K562 (cell line): ENCODE data around the gene ATXN3. TPM values are rescaled to one million over a fixed set of nuclear protein-coding genes. Genes with fewer than 3 reads are reported as not detected.
A peak's percentile ranks its signal among the peaks of the same experiment; 100 is the strongest.

Source experiments
- CBX1 ChIP-seq: sonication (generic); IDR thresholded peaks from 2 replicates; pipeline ENCODE4 v1.6.1; 2016; ENCODE audit warnings: antibody characterized with exemption, low read depth, mild to moderate bottlenecking
- CBX8 ChIP-seq: fragments of 200-600 bp; sonication (generic); IDR thresholded peaks from 2 replicates; pipeline ENCODE4 v1.6.1; 2012; ENCODE audit warnings: borderline replicate concordance, mixed run types, low read depth, mild to moderate bottlenecking, moderate library complexity, mixed read lengths, low read length, control low read depth, inconsistent platforms; ENCODE audit not compliant: poor library complexity, severe bottlenecking; ENCODE audit errors: extremely low read depth
- COPS2 ChIP-seq: fragments of 450-650 bp; conservative IDR thresholded peaks from 2 replicates; pipeline ENCODE4 v1.6.1; 2016; ENCODE audit warnings: mild to moderate bottlenecking, moderate library complexity
- EP400 ChIP-seq: fragments of 450-650 bp; IDR thresholded peaks from 2 replicates; pipeline ENCODE4 v1.6.1; 2017; ENCODE audit warnings: antibody characterized with exemption, mild to moderate bottlenecking, moderate library complexity
- KDM1A ChIP-seq, 2 experiments: fragments of 450-650 bp; IDR thresholded peaks; 2 replicates each; pipeline ENCODE4 v1.6.1; 2016; ENCODE audit warnings: mild to moderate bottlenecking in 2 of 2
- MCM3 ChIP-seq: fragments of 450-650 bp; IDR thresholded peaks from 2 replicates; pipeline ENCODE4 v1.6.1; 2016
- SAFB2 ChIP-seq: fragments of 200-400 bp; formaldehyde crosslinking; IDR thresholded peaks from 2 replicates; pipeline ENCODE4 v1.6.1; 2018; ENCODE audit warnings: borderline replicate concordance, low read length, low read depth, moderate library complexity; ENCODE audit not compliant: severe bottlenecking
- SIN3A ChIP-seq, 2 experiments: fragments of 150-350 bp in 1 of 2; IDR thresholded peaks; 2 replicates each; pipeline ENCODE4 v1.6.1; 2011 to 2016; ENCODE audit warnings: borderline replicate concordance in 2 of 2, low read depth in 2 of 2, low read length in 2 of 2, mild to moderate bottlenecking in 2 of 2, moderate library complexity in 2 of 2; ENCODE audit not compliant: control insufficient read depth in 1 of 2
- SRF ChIP-seq, 2 experiments: fragments of 250-450, 450-650 bp in 1 of 2; sonication (Bioruptor Pico) in 1 of 2; sonication (generic) in 1 of 2; formaldehyde crosslinking; IDR thresholded peaks; 2 replicates each; pipeline versions ENCODE4 v1.5.0 to v1.5.1; 2020 to 2022; ENCODE audit warnings: mild to moderate bottlenecking in 1 of 2, missing genetic modification reagents in 1 of 2
- YY1 ChIP-seq, 3 experiments: IDR thresholded peaks; 2 replicates each; pipeline ENCODE4 v1.6.1; 2011; ENCODE audit warnings: low read length in 2 of 3, mild to moderate bottlenecking in 2 of 3, moderate library complexity in 2 of 3, borderline replicate concordance in 1 of 3, control low read depth in 1 of 3, low read depth in 1 of 3; ENCODE audit not compliant: insufficient read depth in 3 of 3, insufficient replicate concordance in 2 of 3, control insufficient read depth in 1 of 3, insufficient read length in 1 of 3; ENCODE audit errors: extremely low read depth in 1 of 3
- ZNF133 ChIP-seq: fragments of 250-450 bp; sonication (Bioruptor Pico); IDR thresholded peaks from 2 replicates; pipeline ENCODE4 v1.4.0; 2020; ENCODE audit warnings: mild to moderate bottlenecking
- ZNF165 ChIP-seq: fragments of 250-450 bp; sonication (Bioruptor Pico); IDR thresholded peaks from 2 replicates; pipeline ENCODE4 v1.4.0; 2020; ENCODE audit warnings: borderline replicate concordance
- ZSCAN29 ChIP-seq: fragments of 450-650 bp; IDR thresholded peaks from 2 replicates; pipeline ENCODE4 v1.6.1; 2017
- polyA plus RNA-seq, 8 experiments: library from polyadenylated mRNA; depleted of rRNA in 4 of 8; stranded (reverse) in 5 of 8; unstranded in 3 of 8; fragments of >200 nt; fragmentation: Nextera tagmentation in 2 of 8; fragmentation: Illumina TruSeq in 1 of 8; extraction: Ambion mirVana in 2 of 8; extraction: Trizol in 1 of 8; gene quantifications; 2 replicates each; pipeline versions ENCODE4 v1.2.1 to v1.2.3, GENCODE V29; 2011 to 2014; ENCODE audit warnings: inconsistent platforms in 1 of 8, missing spikeins in 1 of 8
- total RNA-seq, 7 experiments: library from RNA; depleted of rRNA in 6 of 7; stranded (reverse); fragments of >200 nt in 6 of 7; fragmentation: Illumina TruSeq in 2 of 7; extraction: Trizol in 2 of 7; gene quantifications; 2 replicates each; pipeline versions ENCODE4 v1.2.1 to v1.2.3, GENCODE V29; 2011 to 2021; ENCODE audit warnings: low replicate concordance in 1 of 7
- TF ChIP-seq, protein P1 (sequence below): fragments of 250-450 bp; sonication (Bioruptor Pico); IDR thresholded peaks from 2 replicates; pipeline ENCODE4 v1.4.0; 2020
- TF ChIP-seq, protein P2 (sequence below): fragments of 450-650 bp; IDR thresholded peaks from 2 replicates; pipeline ENCODE4 v1.6.1; 2018; ENCODE audit warnings: mild to moderate bottlenecking, low read depth; ENCODE audit not compliant: partially characterized antibody
- TF ChIP-seq, protein P3 (sequence below): sonication (generic); formaldehyde crosslinking; IDR thresholded peaks from 2 replicates; pipeline ENCODE4 v1.8.0; 2022; ENCODE audit warnings: mild to moderate bottlenecking, missing genetic modification reagents
- TF ChIP-seq, protein P4 (sequence below): fragments of 250-450 bp; sonication (Bioruptor Pico); IDR thresholded peaks from 2 replicates; pipeline ENCODE4 v1.5.0; 2020; ENCODE audit warnings: mild to moderate bottlenecking

The ATXN3 gene
- total and polyA plus RNA-seq, 9 of the 15 experiments (the other 6 are each of a cell fraction or from before 2014, with no cell fraction given) = 11.3 to 25.0 (median 14.6) TPM

DNA sequence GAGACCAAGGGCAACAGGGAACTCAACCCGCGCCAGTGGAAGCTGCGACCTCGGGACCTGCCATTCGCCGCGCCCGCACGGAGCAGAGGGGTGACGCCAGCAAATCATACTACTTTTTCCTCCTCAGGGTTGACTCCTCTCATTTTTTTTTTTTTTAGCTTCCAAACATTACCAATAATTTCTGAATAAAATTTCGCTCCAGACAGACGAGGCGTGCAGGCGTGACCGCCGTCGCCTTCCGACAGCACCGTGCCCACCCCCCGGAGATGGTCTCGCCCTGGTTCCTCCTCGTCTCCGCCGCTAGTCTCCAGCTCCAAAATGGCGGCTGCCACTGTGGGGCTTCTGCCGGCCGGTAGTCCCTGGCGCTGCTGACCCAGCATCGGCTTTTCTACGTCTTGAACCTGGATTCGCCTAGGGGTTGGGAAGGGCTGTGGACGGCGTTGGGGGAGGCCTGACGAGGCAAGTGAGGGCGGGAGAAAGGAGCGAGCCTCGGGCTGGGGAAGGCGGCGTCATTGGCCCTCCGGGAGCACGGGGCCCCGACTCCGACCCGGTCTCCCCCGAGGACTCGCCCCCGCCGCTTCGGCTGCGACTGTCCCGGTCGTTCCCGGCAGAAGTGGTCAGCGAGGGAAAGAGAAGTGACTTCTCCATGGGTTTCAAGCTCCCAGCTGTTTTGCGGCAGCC, 15.4 kb upstream of the ATXN3 start, which contains the start of the genes CPSF2 and NDUFB1 (continued):
- TF ChIP-seq CBX1 (peak; percentile 64; the same call in 1 of the 2 replicates), CBX8 (no peak), EP400 (peak; percentile 77), SAFB2 (no peak), YY1 (IDR thresholded peaks at IDR 0.05; ENCODE audit: borderline replicate concordance in 1 of 3, control insufficient read depth in 1 of 3, extremely low read depth in 1 of 3, insufficient read depth in 3 of 3, insufficient read length in 1 of 3, insufficient replicate concordance in 2 of 3, low read depth in 1 of 3, low read length in 2 of 3) (peak; percentile 88 to 98 (median 96)), SIN3A (IDR thresholded peaks at IDR 0.05; ENCODE audit: borderline replicate concordance in 2 of 2, control insufficient read depth in 1 of 2, low read depth in 2 of 2, low read length in 2 of 2) (peak in 1 of 2 experiments; percentile 40; a peak in 1 of 4 replicates), ZNF165 (no peak), MCM3 (no peak), ZSCAN29 (no peak), KDM1A (IDR thresholded peaks at IDR 0.05) (no peak), COPS2 (no peak), SRF (CRISPR knock-in tag; IDR thresholded peaks at IDR 0.05) (no peak), ZNF133 (no peak)
- TF ChIP-seq, protein P1, sequence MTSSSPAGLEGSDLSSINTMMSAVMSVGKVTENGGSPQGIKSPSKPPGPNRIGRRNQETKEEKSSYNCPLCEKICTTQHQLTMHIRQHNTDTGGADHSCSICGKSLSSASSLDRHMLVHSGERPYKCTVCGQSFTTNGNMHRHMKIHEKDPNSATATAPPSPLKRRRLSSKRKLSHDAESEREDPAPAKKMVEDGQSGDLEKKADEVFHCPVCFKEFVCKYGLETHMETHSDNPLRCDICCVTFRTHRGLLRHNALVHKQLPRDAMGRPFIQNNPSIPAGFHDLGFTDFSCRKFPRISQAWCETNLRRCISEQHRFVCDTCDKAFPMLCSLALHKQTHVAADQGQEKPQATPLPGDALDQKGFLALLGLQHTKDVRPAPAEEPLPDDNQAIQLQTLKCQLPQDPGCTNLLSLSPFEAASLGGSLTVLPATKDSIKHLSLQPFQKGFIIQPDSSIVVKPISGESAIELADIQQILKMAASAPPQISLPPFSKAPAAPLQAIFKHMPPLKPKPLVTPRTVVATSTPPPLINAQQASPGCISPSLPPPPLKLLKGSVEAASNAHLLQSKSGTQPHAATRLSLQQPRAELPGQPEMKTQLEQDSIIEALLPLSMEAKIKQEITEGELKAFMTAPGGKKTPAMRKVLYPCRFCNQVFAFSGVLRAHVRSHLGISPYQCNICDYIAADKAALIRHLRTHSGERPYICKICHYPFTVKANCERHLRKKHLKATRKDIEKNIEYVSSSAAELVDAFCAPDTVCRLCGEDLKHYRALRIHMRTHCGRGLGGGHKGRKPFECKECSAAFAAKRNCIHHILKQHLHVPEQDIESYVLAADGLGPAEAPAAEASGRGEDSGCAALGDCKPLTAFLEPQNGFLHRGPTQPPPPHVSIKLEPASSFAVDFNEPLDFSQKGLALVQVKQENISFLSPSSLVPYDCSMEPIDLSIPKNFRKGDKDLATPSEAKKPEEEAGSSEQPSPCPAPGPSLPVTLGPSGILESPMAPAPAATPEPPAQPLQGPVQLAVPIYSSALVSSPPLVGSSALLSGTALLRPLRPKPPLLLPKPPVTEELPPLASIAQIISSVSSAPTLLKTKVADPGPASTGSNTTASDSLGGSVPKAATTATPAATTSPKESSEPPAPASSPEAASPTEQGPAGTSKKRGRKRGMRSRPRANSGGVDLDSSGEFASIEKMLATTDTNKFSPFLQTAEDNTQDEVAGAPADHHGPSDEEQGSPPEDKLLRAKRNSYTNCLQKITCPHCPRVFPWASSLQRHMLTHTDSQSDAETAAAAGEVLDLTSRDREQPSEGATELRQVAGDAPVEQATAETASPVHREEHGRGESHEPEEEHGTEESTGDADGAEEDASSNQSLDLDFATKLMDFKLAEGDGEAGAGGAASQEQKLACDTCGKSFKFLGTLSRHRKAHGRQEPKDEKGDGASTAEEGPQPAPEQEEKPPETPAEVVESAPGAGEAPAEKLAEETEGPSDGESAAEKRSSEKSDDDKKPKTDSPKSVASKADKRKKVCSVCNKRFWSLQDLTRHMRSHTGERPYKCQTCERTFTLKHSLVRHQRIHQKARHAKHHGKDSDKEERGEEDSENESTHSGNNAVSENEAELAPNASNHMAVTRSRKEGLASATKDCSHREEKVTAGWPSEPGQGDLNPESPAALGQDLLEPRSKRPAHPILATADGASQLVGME (CRISPR knock-in tag) = no peak
- TF ChIP-seq, protein P2, sequence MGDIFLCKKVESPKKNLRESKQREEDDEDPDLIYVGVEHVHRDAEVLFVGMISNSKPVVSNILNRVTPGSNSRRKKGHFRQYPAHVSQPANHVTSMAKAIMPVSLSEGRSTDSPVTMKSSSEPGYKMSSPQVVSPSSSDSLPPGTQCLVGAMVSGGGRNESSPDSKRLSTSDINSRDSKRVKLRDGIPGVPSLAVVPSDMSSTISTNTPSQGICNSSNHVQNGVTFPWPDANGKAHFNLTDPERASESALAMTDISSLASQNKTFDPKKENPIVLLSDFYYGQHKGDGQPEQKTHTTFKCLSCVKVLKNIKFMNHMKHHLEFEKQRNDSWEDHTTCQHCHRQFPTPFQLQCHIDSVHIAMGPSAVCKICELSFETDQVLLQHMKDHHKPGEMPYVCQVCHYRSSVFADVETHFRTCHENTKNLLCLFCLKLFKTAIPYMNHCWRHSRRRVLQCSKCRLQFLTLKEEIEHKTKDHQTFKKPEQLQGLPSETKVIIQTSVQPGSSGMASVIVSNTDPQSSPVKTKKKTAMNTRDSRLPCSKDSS = no peak
- TF ChIP-seq, protein P3, sequence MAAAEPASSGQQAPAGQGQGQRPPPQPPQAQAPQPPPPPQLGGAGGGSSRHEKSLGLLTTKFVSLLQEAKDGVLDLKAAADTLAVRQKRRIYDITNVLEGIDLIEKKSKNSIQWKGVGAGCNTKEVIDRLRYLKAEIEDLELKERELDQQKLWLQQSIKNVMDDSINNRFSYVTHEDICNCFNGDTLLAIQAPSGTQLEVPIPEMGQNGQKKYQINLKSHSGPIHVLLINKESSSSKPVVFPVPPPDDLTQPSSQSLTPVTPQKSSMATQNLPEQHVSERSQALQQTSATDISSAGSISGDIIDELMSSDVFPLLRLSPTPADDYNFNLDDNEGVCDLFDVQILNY = no peak
- TF ChIP-seq, protein P4, sequence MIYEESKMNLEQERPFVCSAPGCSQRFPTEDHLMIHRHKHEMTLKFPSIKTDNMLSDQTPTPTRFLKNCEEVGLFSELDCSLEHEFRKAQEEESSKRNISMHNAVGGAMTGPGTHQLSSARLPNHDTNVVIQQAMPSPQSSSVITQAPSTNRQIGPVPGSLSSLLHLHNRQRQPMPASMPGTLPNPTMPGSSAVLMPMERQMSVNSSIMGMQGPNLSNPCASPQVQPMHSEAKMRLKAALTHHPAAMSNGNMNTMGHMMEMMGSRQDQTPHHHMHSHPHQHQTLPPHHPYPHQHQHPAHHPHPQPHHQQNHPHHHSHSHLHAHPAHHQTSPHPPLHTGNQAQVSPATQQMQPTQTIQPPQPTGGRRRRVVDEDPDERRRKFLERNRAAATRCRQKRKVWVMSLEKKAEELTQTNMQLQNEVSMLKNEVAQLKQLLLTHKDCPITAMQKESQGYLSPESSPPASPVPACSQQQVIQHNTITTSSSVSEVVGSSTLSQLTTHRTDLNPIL (CRISPR knock-in tag) = no peak
